NCI-H128 (cell line): ENCODE data around the gene KCNQ4.

Experiments used
- DNase-seq: peaks from one replicate; lab custom pipeline; 2025; ENCODE audit not compliant: unreplicated experiment; lab: John Stamatoyannopoulos, UW

The KCNQ4 gene

GRCh38 chr1:40887652-40888051, 104.1 kb downstream of the KCNQ4 start:
- DNase-seq = no peak
